ENCODE results near the gene DRAP1.
"Not testable (repeated sequence)": the region's sequence is repeated elsewhere in the genome, so short reads cannot be mapped to it uniquely, and the experiment has no call there.

DRAP1 gene

DNA sequence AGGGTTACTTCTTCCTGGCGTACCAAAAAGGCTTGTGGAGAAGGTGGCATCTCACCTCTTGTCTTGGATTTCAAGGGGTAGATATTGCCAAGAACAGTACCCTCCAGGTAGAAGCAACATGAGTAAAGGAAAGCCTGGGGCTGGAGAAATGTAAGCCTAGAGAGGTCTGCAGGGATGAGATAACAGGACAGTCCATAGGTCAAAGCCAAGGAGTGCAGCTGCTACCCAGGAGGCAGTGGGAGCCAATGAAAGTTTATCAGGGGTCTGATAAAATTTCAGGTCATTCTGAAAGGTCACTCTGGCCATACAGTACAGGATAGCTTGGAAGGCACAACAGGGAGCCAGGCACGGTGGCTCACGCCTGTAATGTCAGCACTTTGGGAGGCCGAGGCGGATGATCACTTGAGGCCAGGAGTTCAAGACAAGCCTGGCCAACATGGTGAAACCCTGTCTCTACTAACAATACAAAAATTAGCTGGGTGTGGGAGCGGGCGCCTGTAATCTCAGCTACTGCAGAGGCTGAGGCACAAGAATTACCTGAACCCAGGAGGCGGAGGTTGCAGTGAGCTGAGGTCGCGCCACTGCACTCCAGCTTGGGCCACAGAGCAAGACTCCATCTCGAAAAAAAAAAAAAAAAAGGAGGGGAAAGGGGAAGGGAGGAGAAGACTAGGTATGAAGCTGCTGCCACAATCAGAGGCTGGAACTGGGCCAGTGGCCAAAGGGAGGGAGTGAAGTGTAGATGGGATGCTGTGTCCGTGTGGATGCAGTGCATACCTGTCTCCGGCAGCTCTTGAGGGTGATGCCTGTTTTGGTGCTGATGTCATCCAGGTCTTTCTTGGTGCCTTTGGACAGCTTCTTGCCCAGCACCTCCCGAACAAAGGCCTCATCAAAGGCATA lies 32.2 kb upstream of the DRAP1 start:
- DNase-seq (ENCODE audit: low spot score), result no peak
- no peak for FAIRE-seq

DNA sequence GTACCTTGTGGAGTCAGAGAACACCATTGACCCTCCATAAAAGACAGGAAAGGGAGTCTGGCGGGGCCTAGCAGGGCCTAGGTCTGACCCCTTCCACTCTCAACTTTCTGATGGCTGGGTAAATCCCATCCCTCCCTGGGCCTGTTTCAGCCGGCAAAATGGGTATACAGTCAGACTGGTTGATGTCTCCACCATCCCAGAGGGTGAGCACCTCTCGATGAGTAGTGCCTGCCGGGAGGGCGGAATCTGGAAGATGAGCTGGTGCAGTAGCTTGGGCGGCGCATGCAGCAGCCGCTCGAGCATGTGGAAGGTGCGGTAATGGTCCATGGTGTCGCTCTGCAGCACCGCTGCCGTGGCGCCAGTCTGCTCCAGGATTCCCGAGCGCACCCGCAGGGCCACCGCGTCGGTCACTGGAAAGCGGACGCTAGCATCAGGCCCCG lies 31.5 kb upstream of the DRAP1 start:
- FAIRE-seq (no peak), DNase-seq (ENCODE audit: low spot score) (peak; percentile 35)

- peak; percentile 88 for DNase-seq (ENCODE audit: low spot score)
- FAIRE-seq, result no peak
Measured at GRCh38 chr11:65888163-65888814, 30.9 kb upstream of the DRAP1 start, which contains the start of gene FIBP. FIBP (minus strand) TSS chr11:65888471; CDS start chr11:65888418, 53 bp downstream.

DNA sequence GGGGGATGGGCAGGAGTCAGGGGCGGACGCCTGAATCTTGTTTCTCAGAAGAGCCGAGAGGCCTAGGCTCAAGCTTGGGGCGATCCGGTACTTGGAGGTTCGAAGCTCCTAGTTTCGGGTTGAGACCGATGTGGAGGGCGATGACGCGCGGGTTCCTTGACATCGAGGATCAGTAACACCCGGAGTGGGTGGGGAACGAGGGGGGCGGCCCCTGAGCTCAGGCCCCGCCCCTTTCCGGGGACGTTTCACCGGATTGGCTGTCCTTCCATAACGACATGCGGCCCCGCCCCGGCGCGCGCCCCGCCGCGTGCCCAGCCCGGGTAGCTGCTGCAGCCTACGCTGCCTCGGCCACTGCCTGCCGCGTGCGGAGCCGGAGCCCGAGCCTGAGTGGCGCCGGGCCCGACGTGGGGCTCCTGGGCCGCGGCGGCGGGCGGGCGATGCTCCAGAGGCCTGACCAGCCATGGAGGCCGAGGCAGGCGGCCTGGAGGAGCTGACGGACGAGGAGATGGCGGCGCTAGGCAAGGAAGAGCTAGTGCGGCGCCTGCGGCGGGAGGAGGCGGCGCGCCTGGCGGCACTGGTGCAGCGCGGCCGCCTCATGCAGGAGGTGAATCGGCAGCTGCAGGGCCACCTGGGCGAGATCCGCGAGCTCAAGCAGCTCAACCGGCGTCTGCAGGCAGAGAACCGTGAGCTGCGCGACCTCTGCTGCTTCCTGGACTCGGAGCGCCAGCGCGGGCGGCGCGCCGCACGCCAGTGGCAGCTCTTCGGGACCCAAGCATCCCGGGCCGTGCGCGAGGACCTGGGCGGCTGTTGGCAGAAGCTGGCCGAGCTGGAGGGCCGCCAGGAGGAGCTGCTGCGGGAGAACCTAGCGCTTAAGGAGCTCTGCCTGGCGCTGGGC lies 28.7 kb upstream of the DRAP1 start, which contains the start of gene CCDC85B:
Gene CCDC85B, plus strand, starts transcription at position 350 of the 895 bp plus-strand sequence. Its CDS starts 111 bp downstream, at position 461.
- peak; percentile 85 for DNase-seq (ENCODE audit: low spot score)
- no peak for FAIRE-seq

- FAIRE-seq (no peak), DNase-seq (ENCODE audit: low spot score) (peak; percentile 45)
Measured at GRCh38 chr11:65891219-65892136, 27.7 kb upstream of the DRAP1 start.

DNA sequence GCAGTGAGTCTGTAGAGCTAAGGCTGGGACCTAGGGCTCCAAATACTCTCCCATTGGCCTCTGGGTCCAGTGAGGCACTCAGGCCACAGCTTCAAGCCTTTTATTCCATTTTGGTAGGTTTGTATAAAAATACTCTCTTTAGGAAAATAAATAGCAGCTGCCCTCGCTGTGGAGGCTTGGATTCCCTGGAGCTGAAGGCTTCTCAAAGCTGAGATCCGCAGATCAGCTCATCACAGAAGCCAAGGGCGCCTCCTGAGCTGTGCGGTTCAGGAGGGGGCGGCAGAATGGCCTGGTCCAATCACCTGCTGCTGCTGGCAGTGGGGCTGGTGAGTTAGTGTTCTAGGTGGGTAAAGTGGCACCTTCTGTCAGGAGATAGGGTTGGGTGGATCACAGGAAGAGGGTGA lies 27.1 kb upstream of the DRAP1 start:
- not testable (repeated sequence) for FAIRE-seq; DNase-seq (ENCODE audit: low spot score)

DNA sequence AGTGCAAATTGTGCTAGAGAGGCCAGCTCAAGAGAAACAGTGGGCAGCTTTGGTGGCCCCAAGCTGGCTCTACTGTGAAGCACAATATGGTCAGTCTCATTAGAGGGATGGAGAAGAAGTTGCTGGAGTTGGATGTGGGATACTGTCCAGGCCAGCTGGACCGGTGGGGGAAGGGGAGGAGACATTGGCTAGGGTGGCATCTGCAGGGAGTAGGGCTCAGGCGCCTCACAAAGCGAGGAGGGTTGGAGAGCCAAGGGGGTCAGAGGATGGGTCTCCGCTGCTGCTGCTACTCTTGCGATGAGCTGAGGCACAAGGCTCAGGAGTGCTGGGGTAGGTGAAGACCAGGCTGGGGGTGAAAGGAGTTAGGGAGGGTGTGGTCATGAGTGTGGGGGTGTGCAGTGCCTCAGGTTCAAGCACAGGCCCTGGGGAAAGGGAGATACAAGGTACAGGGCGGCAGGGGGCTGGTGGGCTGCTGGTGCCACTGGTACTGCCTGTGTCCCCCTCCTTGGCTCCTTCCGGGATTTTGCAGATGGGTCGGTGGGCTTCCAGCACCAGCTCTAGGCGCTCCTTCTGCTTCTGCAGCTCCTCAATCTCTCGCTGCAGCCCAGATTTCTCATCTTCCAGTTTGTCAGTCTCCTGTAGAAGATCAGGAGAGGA lies 26.4 kb upstream of the DRAP1 start:
- DNase-seq (ENCODE audit: low spot score) (no peak), FAIRE-seq (no peak)

GRCh38 chr11:65894034-65894591 lies 25.1 kb upstream of the DRAP1 start:
- no peak for FAIRE-seq
- DNase-seq (ENCODE audit: low spot score), result no peak

GRCh38 chr11:65895482-65895981 lies 23.7 kb upstream of the DRAP1 start:
- no peak for DNase-seq (ENCODE audit: low spot score)
- FAIRE-seq, result no peak

DNA sequence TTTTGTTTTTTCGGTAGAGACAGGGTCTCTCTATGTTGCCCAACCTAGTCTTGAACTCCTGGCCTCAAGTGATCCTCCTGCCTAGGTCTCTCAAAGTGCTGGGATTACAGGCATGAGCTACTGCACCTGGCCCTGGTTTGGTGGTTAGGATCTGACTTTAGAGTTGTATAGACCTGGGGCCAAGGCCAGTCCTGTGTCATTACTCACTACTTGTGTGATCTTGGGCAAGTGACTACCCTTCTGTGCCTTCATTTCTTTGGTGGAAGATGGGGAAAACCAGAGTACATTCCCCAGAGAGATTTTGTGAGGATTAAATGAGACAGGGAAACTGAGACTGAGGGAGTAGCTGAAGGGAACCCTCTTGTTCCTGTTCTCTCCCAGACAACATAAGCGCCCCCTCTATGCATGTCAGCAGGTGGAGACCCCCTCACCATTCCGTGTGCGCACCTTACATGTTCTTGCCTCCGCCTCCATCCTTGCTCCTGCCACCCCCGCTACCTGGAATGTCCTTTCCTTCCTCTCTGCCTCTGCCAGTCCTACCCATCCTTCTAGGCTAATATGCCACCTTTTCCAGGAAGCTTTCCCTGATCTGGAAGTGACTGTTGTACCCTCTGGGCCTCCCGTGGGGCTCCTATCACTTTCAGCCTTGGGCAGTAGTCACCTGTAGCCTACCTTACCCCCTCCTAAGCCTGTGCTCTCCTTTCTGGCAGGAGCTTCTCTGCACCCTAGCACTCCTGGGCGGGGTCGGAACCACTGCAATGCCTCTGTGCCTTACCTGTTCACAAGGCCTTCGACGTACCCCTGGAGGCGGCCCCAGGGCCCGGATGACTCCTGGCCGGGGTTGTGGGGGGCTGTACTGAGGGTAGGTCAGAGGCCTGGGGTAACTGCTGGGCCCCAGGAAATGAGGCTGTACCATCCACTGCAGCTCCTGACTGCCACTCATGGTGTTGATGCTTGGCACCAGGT lies 22.9 kb upstream of the DRAP1 start:
- no peak for DNase-seq (ENCODE audit: low spot score)
- no peak for FAIRE-seq

GRCh38 chr11:65897020-65897471 lies 22.2 kb upstream of the DRAP1 start:
- FAIRE-seq (no peak), DNase-seq (ENCODE audit: low spot score) (no peak)

- DNase-seq (ENCODE audit: low spot score) (no peak), FAIRE-seq (no peak)
Measured at GRCh38 chr11:65898656-65899355, 20.4 kb upstream of the DRAP1 start.

DNA sequence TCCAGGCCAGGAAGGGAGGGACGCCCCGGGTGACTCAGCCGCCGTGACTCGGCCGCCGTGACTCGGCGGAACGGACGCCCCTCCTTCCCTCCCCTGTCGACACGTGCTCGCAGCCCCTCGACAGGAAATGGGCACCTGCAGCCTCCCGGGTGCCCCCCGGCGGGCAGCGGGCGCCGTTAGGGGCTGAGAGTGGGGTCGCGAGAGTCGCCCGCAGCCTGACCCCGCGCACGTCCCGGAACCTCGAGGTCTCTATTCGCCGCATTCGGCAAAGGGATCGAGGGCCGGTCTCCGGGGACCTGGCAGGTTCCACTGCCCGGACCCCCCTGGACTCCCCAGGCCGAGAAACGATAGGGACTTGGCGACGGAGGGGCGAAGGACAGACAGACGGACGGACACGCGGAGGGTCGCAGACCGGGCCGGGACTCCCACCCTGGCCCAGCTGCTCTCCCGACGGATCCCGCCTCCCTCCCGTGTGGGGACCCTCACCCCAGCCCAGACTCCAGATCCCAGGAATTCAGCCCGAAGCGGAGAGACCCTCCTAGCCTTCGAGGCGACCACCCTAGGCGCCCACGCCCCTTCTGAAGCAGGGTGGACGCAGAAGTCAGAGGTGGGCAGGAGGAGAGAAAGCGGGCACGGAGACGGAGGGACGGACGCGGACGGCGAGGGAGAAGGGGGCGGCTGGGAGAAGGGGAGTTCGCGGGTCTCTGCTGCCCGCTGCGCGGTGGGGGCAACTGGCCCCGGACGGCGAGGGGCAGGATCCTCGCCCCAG lies 19.7 kb upstream of the DRAP1 start:
- no peak for FAIRE-seq
- peak; percentile 77 for DNase-seq (ENCODE audit: low spot score)

GRCh38 chr11:65900125-65900898 lies 18.9 kb upstream of the DRAP1 start, which contains the start of gene FOSL1:
FOSL1 (minus strand) TSS chr11:65900388; CDS start chr11:65900339, 49 bp downstream.
- DNase-seq (ENCODE audit: low spot score) (peak; percentile 88), FAIRE-seq (no peak)

- no peak for DNase-seq (ENCODE audit: low spot score)
- FAIRE-seq, result no peak
Measured at GRCh38 chr11:65900899-65901180, 18.4 kb upstream of the DRAP1 start.

- FAIRE-seq, result peak; percentile 72
Measured at GRCh38 chr11:65903068-65903481, 16.2 kb upstream of the DRAP1 start.

More at GRCh38 chr11:65903068-65903481, 16.2 kb upstream of the DRAP1 start:
- peak; percentile 95 for DNase-seq (ENCODE audit: low spot score)
